IPS DF 6.9 (cell line): ENCODE data around the gene CPSF7.

Experiments used
- DNase-seq: peaks from one replicate; pipeline ENCODE4 v3.0.0-alpha.2; 2013; ENCODE audit warnings: low read depth, low spot score
- H3K27ac ChIP-seq: one replicate; pipeline ENCODE4 v1.5.1; 2013; ENCODE audit warnings: low read length, control low read depth
- H3K27me3 ChIP-seq: 2 replicates; pipeline ENCODE4 v1.6.1; 2013; ENCODE audit warnings: mild to moderate bottlenecking, low read length; ENCODE audit not compliant: control insufficient read depth, insufficient read depth
- H3K36me3 ChIP-seq: 2 replicates; pipeline ENCODE4 v1.6.1; 2013; ENCODE audit warnings: low read length; ENCODE audit not compliant: control insufficient read depth, insufficient read depth
- H3K4me1 ChIP-seq: 2 replicates; pipeline ENCODE4 v1.6.1; 2013; ENCODE audit warnings: low read length; ENCODE audit not compliant: control insufficient read depth, insufficient read depth
- H3K4me3 ChIP-seq: 2 replicates; pipeline ENCODE4 v1.5.1; 2013; ENCODE audit warnings: mild to moderate bottlenecking, low read length
- H3K9me3 ChIP-seq: 2 replicates; pipeline ENCODE4 v1.6.1; 2013; ENCODE audit warnings: low read length, inconsistent platforms; ENCODE audit not compliant: control insufficient read depth, insufficient read depth
- WGBS: extraction: QIAGEN DNeasy Blood & Tissue Kit; methylation state at CpG from one replicate; pipeline ENCODE4 v1.1.7; 2013; ENCODE audit warnings: mixed read lengths, missing lambda C conversion rate; ENCODE audit not compliant: insufficient read length, insufficient coverage; 5-methylcytosine and 5-hydroxymethylcytosine counted together

CPSF7 gene

GRCh38 chr11:61429691-61430582 is at the start of gene CPSF7, which contains the start of gene SDHAF2:
CPSF7 (minus strand) TSS chr11:61429975; CDS start chr11:61429235, 740 bp downstream.
SDHAF2 (plus strand) TSS chr11:61430124; CDS start chr11:61430147, 23 bp downstream.
- H3K4me3 ChIP-seq = peak within 1 kb of the TSS; percentile 83
- H3K9me3 ChIP-seq = no peaks in the 10 kb centered on the region
- H3K36me3 ChIP-seq = peaks cover 4% of the 10 kb centered on the region; the same call in 1 of the 2 replicates
- no peak within 1 kb of the TSS for H3K27ac ChIP-seq
- WGBS = no CpG with 5 or more reads among the region's 82 CpGs
- peak; percentile 85 for DNase-seq
- H3K4me1 ChIP-seq = no peaks in the 10 kb centered on the region
- no peaks in the 10 kb centered on the region for H3K27me3 ChIP-seq

GRCh38 chr11:61477727-61478148 is 48.0 kb upstream of the CPSF7 start:
- H3K9me3 ChIP-seq = no peaks in the 10 kb centered on the region
- H3K27ac ChIP-seq = no peak overlapping the region
- no peak for DNase-seq
- H3K27me3 ChIP-seq = no peaks in the 10 kb centered on the region
- peaks cover 7% of the 10 kb centered on the region for H3K4me1 ChIP-seq
- no CpG with 5 or more reads among the region's 18 CpGs for WGBS
- H3K36me3 ChIP-seq = no peaks in the 10 kb centered on the region
- no peak overlapping the region for H3K4me3 ChIP-seq

DNA sequence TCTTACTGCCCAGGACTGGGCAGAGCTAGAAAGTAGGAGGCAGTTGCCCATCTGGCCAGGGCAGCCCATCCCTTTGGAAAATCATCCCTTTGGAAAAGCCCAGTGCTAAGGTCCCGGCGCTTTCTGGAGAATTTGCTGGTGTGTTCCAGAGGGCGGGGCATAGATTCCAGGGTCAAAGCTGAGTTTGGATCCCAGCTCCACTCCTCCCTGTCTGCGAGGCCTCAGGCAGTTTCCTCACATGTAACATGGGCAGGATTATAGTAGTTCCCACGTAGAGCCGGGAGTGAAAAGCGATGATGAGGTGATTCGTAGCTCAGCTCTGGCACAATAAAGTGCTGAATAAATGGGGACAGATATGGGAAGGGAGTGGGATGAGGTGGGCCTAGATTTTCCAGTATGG is 47.4 kb upstream of the CPSF7 start:
- Histone ChIP-seq H3K27ac (no peak overlapping the region), H3K27me3 (no peaks in the 10 kb centered on the region)

GRCh38 chr11:61476371-61476770 is 46.6 kb upstream of the CPSF7 start:
- Histone ChIP-seq H3K27ac (no peak overlapping the region), H3K27me3 (no peaks in the 10 kb centered on the region), H3K4me3 (no peak overlapping the region), H3K4me1 (peaks cover 3% of the 10 kb centered on the region), H3K36me3 (no peaks in the 10 kb centered on the region), H3K9me3 (no peaks in the 10 kb centered on the region)
- no peak for DNase-seq
- no CpG with 5 or more reads among the region's 3 CpGs for WGBS

More for the DNA sequence above, 47.4 kb upstream of the CPSF7 start:
- no peak for DNase-seq
- Histone ChIP-seq H3K4me3 (no peak overlapping the region), H3K4me1 (peaks cover 4% of the 10 kb centered on the region), H3K9me3 (no peaks in the 10 kb centered on the region), H3K36me3 (no peaks in the 10 kb centered on the region)
- WGBS = no CpG with 5 or more reads among the region's 8 CpGs

GRCh38 chr11:61475433-61475832 is 45.7 kb upstream of the CPSF7 start:
- no peak for DNase-seq
- no peak overlapping the region for H3K4me3 ChIP-seq
- H3K36me3 ChIP-seq = no peaks in the 10 kb centered on the region
- H3K4me1 ChIP-seq = peaks cover 2% of the 10 kb centered on the region
- no CpG with 5 or more reads among the region's 1 CpG for WGBS
- no peak overlapping the region for H3K27ac ChIP-seq
- H3K9me3 ChIP-seq = no peaks in the 10 kb centered on the region
- no peaks in the 10 kb centered on the region for H3K27me3 ChIP-seq

- Histone ChIP-seq H3K4me3 (no peak overlapping the region), H3K27me3 (no peaks in the 10 kb centered on the region), H3K27ac (no peak overlapping the region), H3K4me1 (peaks cover 2% of the 10 kb centered on the region), H3K36me3 (no peaks in the 10 kb centered on the region), H3K9me3 (no peaks in the 10 kb centered on the region)
- no peak for DNase-seq
- WGBS = no CpG with 5 or more reads among the region's 6 CpGs
Observed at GRCh38 chr11:61474013-61474643, 44.4 kb upstream of the CPSF7 start.

GRCh38 chr11:61473370-61474012 is 43.7 kb upstream of the CPSF7 start:
- no peaks in the 10 kb centered on the region for H3K9me3 ChIP-seq

DNA sequence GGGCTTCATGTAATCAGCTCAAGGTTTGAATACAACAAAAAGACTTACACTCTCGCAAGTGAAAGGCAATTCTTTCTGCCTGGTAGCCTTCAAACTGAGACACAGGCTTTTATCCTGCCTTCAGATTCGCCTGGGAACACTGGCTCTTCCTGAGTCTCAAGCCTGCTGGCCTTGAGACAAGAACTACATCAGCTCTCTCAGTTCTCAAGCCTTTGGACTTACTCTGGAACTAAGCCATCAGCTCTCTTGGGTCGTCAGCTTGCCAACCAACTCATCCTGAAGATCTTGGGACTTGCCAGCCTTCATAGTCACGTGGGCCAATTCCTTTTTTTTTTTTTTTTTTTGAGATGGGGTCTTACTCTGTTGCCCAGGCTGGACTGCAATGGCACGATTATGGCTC is 43.1 kb upstream of the CPSF7 start:
- H3K9me3 ChIP-seq = no peaks in the 10 kb centered on the region
- no peak overlapping the region for H3K27ac ChIP-seq
- H3K27me3 ChIP-seq = no peaks in the 10 kb centered on the region
- no peak overlapping the region for H3K4me3 ChIP-seq
- WGBS = no CpG with 5 or more reads among the region's 5 CpGs
- H3K36me3 ChIP-seq = no peaks in the 10 kb centered on the region
- no peak for DNase-seq
- H3K4me1 ChIP-seq = peaks cover 2% of the 10 kb centered on the region

More at GRCh38 chr11:61473370-61474012, 43.7 kb upstream of the CPSF7 start:
- Histone ChIP-seq H3K27me3 (no peaks in the 10 kb centered on the region), H3K36me3 (no peaks in the 10 kb centered on the region), H3K27ac (no peak overlapping the region), H3K4me1 (peaks cover 2% of the 10 kb centered on the region), H3K4me3 (no peak overlapping the region)
- WGBS = no CpG with 5 or more reads among the region's 3 CpGs
- no peak for DNase-seq

GRCh38 chr11:61472282-61472681 is 42.5 kb upstream of the CPSF7 start:
- no CpG with 5 or more reads among the region's 5 CpGs for WGBS

DNA sequence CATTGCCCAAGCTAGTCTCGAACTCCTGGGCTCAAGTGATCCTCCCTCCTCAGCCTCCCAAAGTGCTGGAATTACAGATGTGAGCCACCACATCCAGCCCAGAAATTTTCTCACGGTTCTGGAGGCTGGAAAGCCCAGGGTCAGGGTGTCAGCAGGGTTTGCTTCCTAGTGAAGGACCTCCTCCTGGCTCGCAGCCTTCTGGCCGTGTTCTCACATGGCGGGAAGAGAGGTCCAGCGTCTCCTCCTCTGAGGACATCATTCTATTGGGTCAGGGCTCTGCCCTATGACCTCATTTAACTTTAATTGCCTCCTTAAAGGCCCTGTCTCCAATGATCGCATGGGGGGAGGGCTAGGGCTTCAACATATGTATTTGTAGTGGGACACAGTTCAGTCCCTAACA is 38.2 kb upstream of the CPSF7 start:
- H3K27me3 ChIP-seq = no peaks in the 10 kb centered on the region
- no peak overlapping the region for H3K4me3 ChIP-seq
- DNase-seq = no peak
- H3K36me3 ChIP-seq = no peaks in the 10 kb centered on the region
- no peak overlapping the region for H3K27ac ChIP-seq
- WGBS = no CpG with 5 or more reads among the region's 7 CpGs
- no peaks in the 10 kb centered on the region for H3K4me1 ChIP-seq
- no peaks in the 10 kb centered on the region for H3K9me3 ChIP-seq

More at GRCh38 chr11:61472282-61472681, 42.5 kb upstream of the CPSF7 start:
- H3K27ac ChIP-seq = no peak overlapping the region
- H3K4me1 ChIP-seq = no peaks in the 10 kb centered on the region
- DNase-seq = no peak
- no peaks in the 10 kb centered on the region for H3K27me3 ChIP-seq
- no peaks in the 10 kb centered on the region for H3K36me3 ChIP-seq
- H3K4me3 ChIP-seq = no peak overlapping the region
- no peaks in the 10 kb centered on the region for H3K9me3 ChIP-seq
